ENCODE data around the gene PRR14L. TPM values are rescaled to one million over a fixed set of nuclear protein-coding genes. Genes with fewer than 3 reads are reported as not detected.

Gene PRR14L
- total and polyA plus RNA-seq, 2 donors (not counting 3 experiments of a cell fraction or from before 2014, with no cell fraction given): 13.1 to 53.8 TPM

DNA sequence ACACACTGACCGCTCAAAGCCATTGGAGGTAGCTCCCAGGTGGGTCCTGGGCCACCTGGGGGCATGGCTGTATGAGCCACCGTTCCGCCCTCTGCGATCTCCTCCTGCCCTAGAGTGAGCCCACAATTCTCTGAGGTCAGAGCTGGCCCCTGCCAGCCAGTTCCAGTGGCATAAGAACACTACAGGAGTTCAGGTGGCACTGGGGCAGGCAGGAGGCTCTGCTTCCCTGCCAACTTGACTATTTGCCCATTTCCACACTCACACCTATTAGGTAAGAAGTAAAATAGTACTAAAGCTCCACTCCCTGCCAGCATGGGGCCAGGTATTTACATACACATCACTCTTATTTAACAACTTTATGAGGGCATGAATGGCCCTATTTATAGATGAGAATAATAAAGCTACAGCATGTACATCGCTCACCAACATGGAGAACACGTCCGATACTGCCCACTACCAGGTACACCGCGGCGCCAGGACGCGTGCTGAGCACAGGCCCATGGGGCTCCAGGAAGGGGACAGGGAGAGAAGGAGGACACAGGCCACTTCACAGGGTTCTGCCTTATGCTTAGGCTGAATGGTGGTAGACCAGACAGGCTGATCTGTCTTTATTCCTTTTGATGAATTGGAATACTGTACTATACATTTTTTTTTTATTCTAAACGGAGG, 114.2 kb downstream of the PRR14L start:
- ChIA-PET POLR2A (no interaction called here), CTCF (interaction anchor here (5.3 to 11.3 kb wide), 2 partner anchors 77 to 184 kb away, joined by 25 to 216 read pairs; no protein-coding TSS in a partner anchor)
- no peaks in the 10 kb centered on the region for H4K20me1 ChIP-seq (replicated peaks; ENCODE audit: control insufficient read depth, extremely low read depth, insufficient read depth, low read length)
- no peak overlapping the region for H3K4me3 ChIP-seq (replicated peaks in 1 of 3; ENCODE audit: insufficient read depth in 1 of 3, low read depth in 1 of 3, low read length in 3 of 3)
- H2AFZ ChIP-seq (ENCODE audit: low read depth, low read length): no peak overlapping the region
- no peak overlapping the region for H3K9ac ChIP-seq (replicated peaks; ENCODE audit: extremely low read depth, insufficient read depth, low read length)
- no peaks in the 10 kb centered on the region for H3K27me3 ChIP-seq (ENCODE audit: control insufficient read depth in 2 of 2, insufficient read depth in 2 of 2, low read length in 2 of 2)
- H3K4me2 ChIP-seq (ENCODE audit: insufficient read depth, low read length): no peak overlapping the region
- BruUV-seq (replicated peaks): no TSS peak
- peaks cover 31% of the 10 kb centered on the region for H3K79me2 ChIP-seq (ENCODE audit: control insufficient read depth, insufficient read depth, low read length)
- H3K4me1 ChIP-seq (ENCODE audit: control insufficient read depth, extremely low read depth, insufficient read depth, low read length): peaks cover 20% of the 10 kb centered on the region
- no peaks in the 10 kb centered on the region for H3K36me3 ChIP-seq (ENCODE audit: control insufficient read depth in 2 of 2, extremely low read depth in 1 of 2, insufficient read depth in 2 of 2, low read length in 2 of 2)
- intact Hi-C loops (cut with micrococcal nuclease) (no loop called here), dilution Hi-C loops (cut with MboI; ENCODE audit: extremely low pct_ligation_motif_present, low sequenced_read_pairs) (no loop called here)
- FAIRE-seq (no peak), DNase-seq (ENCODE audit: low read depth, low spot score) (no peak)
- no peaks in the 10 kb centered on the region for H3K9me1 ChIP-seq (replicated peaks; ENCODE audit: control insufficient read depth, extremely low read depth, insufficient read depth, low read length)
- no peak overlapping the region for H3K27ac ChIP-seq (ENCODE audit: insufficient read depth, low read depth, low read length)
- TF ChIP-seq, protein P1, sequence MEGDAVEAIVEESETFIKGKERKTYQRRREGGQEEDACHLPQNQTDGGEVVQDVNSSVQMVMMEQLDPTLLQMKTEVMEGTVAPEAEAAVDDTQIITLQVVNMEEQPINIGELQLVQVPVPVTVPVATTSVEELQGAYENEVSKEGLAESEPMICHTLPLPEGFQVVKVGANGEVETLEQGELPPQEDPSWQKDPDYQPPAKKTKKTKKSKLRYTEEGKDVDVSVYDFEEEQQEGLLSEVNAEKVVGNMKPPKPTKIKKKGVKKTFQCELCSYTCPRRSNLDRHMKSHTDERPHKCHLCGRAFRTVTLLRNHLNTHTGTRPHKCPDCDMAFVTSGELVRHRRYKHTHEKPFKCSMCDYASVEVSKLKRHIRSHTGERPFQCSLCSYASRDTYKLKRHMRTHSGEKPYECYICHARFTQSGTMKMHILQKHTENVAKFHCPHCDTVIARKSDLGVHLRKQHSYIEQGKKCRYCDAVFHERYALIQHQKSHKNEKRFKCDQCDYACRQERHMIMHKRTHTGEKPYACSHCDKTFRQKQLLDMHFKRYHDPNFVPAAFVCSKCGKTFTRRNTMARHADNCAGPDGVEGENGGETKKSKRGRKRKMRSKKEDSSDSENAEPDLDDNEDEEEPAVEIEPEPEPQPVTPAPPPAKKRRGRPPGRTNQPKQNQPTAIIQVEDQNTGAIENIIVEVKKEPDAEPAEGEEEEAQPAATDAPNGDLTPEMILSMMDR (IDR thresholded peaks at IDR 0.05; ENCODE audit: extremely low read depth in 1 of 2, insufficient read depth in 1 of 2, low read depth in 1 of 2, low read length in 2 of 2): no peak
- no peak for TF ChIP-seq POLR2A (IDR thresholded peaks at IDR 0.05; ENCODE audit: low read depth, low read length)
- TF ChIP-seq MAX (IDR thresholded peaks at IDR 0.05; ENCODE audit: insufficient read depth, insufficient read length): no peak
- TF ChIP-seq POLR2AphosphoS5 (IDR thresholded peaks at IDR 0.05; ENCODE audit: insufficient read depth, low read depth, low read length): no peak
- no peak for TF ChIP-seq GATA2 (IDR thresholded peaks at IDR 0.05; ENCODE audit: insufficient read depth, insufficient read length, low read depth, low read length)
- no peak for TF ChIP-seq JUN (IDR thresholded peaks at IDR 0.05; ENCODE audit: borderline replicate concordance, insufficient read depth, insufficient read length, low read depth)
- TF ChIP-seq EZH2 (IDR thresholded peaks at IDR 0.05; ENCODE audit: borderline replicate concordance, low read depth, low read length, severe bottlenecking): no peak
- no peaks in the 10 kb centered on the region for H3K9me3 ChIP-seq (replicated peaks; ENCODE audit: control insufficient read depth, insufficient read depth, low read length)

Data from endothelial cell of umbilical vein (primary cell).